ENCODE results near the gene CD274. TPM values are rescaled to one million over a fixed set of nuclear protein-coding genes. Genes with fewer than 3 reads are reported as not detected.

Gene CD274
- total RNA-seq, 1 experiment from 2014 or later: not detected

GRCh38 chr9:5516453-5517220, 66.3 kb downstream of the CD274 start:
- Histone ChIP-seq H3K4me1 (ENCODE audit: insufficient read depth, low read length) (no peaks in the 10 kb centered on the region), H3K23me2 (ENCODE audit: insufficient read length, low read depth, low read length, poor library complexity, severe bottlenecking) (no peaks in the 10 kb centered on the region), H3K23ac (ENCODE audit: insufficient read length, low read depth, low read length) (no peak overlapping the region), H3K4me2 (ENCODE audit: insufficient read depth, insufficient read length, low read length) (no peak overlapping the region), H3K9ac (ENCODE audit: extremely low read depth, insufficient read length, low read length) (no peak overlapping the region), H2BK12ac (ENCODE audit: insufficient read length, low read depth, low read length) (no peak overlapping the region), H3T11ph (ENCODE audit: low read length) (no peak overlapping the region), H3K9me3 (ENCODE audit: control insufficient read depth, low read depth, low read length) (no peaks in the 10 kb centered on the region), H3K27ac (ENCODE audit: insufficient read length, low read depth, low read length) (no peak overlapping the region), H3K18ac (ENCODE audit: insufficient read length, low read depth, low read length) (no peak overlapping the region), H4K8ac (replicated peaks; ENCODE audit: insufficient read length, low read depth, low read length) (no peak overlapping the region), H3K14ac (ENCODE audit: insufficient read depth, low read length) (no peak overlapping the region; the same call in 1 of the 2 replicates), H3K4ac (ENCODE audit: low read depth, low read length) (no peak overlapping the region), H2BK15ac (ENCODE audit: low read depth, low read length) (no peak overlapping the region), H3K79me2 (ENCODE audit: insufficient read depth, low read length) (no peaks in the 10 kb centered on the region), H3K79me1 (ENCODE audit: insufficient read depth, low read depth, low read length, poor library complexity, severe bottlenecking) (no peaks in the 10 kb centered on the region), H4K5ac (ENCODE audit: insufficient read length, low read depth, low read length) (no peak overlapping the region), H2AK5ac (ENCODE audit: insufficient read length, low read length) (no peak overlapping the region), H2AFZ (ENCODE audit: low read length) (no peak overlapping the region), H3K27me3 (ENCODE audit: insufficient read depth, low read length) (no peaks in the 10 kb centered on the region), H2BK5ac (ENCODE audit: insufficient read length, low read length) (no peak overlapping the region), H4K91ac (ENCODE audit: insufficient read length, low read depth, low read length) (no peak overlapping the region), H3K56ac (ENCODE audit: insufficient read length, low read depth, low read length) (no peak overlapping the region), H4K20me1 (ENCODE audit: control insufficient read depth, insufficient read depth, insufficient read length) (no peaks in the 10 kb centered on the region), H2BK120ac (ENCODE audit: low read depth, low read length, poor library complexity, severe bottlenecking) (no peak overlapping the region), H2BK20ac (ENCODE audit: low read depth, low read length, poor library complexity, severe bottlenecking) (no peak overlapping the region)
- WGBS (ENCODE audit: extremely low coverage, insufficient read length, low lambda C conversion rate): no CpG with 5 or more reads among the region's 10 CpGs
- Mint-ChIP-seq H3K4me1 (peaks cover 22 to 27% of the 10 kb centered on the region in 2 experiments), H3K27ac (no peak overlapping the region), H3K4me3 (no peak overlapping the region), H3K9me3 (no peaks in the 10 kb centered on the region), H3K27me3 (ENCODE audit: low read depth) (no peaks in the 10 kb centered on the region; the same call in 1 of the 2 replicates), H3K36me3 (ENCODE audit: insufficient read depth in 1 of 3, low read depth in 3 of 3) (no peaks in the 10 kb centered on the region)
- DNase-seq: no peak
- TF ChIP-seq, protein P1, sequence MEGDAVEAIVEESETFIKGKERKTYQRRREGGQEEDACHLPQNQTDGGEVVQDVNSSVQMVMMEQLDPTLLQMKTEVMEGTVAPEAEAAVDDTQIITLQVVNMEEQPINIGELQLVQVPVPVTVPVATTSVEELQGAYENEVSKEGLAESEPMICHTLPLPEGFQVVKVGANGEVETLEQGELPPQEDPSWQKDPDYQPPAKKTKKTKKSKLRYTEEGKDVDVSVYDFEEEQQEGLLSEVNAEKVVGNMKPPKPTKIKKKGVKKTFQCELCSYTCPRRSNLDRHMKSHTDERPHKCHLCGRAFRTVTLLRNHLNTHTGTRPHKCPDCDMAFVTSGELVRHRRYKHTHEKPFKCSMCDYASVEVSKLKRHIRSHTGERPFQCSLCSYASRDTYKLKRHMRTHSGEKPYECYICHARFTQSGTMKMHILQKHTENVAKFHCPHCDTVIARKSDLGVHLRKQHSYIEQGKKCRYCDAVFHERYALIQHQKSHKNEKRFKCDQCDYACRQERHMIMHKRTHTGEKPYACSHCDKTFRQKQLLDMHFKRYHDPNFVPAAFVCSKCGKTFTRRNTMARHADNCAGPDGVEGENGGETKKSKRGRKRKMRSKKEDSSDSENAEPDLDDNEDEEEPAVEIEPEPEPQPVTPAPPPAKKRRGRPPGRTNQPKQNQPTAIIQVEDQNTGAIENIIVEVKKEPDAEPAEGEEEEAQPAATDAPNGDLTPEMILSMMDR (conservative IDR thresholded peaks at IDR 0.05): no peak

Data from H9 (cell line).